Suprapubic skin (tissue), 4 donors: ENCODE data around the gene LPAR3. TPM values are rescaled to one million over a fixed set of nuclear protein-coding genes. Genes with fewer than 3 reads are reported as not detected.
"Not testable (repeated sequence)": the region's sequence is repeated elsewhere in the genome, so short reads cannot be mapped to it uniquely, and the experiment has no call there.

Source experiments
- DNase-seq, 2 donors: peaks; one replicate each; pipeline ENCODE4 v3.0.0-alpha.2; 2019; ENCODE audit warnings: low spot score in 2 of 2
- H3K27ac ChIP-seq: fragments of 200-600 bp; sonication (generic); one replicate; pipeline ENCODE4 v1.5.1; 2019
- H3K27me3 ChIP-seq: fragments of 200-600 bp; sonication (generic); one replicate; pipeline ENCODE4 v1.5.1; 2019
- H3K36me3 ChIP-seq: fragments of 200-600 bp; sonication (generic); one replicate; pipeline ENCODE4 v1.5.1; 2019
- H3K4me1 ChIP-seq: fragments of 200-600 bp; sonication (generic); one replicate; pipeline ENCODE4 v1.5.1; 2019
- H3K4me3 ChIP-seq: fragments of 200-600 bp; sonication (generic); one replicate; pipeline ENCODE4 v1.5.1; 2019; ENCODE audit warnings: mild to moderate bottlenecking
- H3K9me3 ChIP-seq: fragments of 200-600 bp; sonication (generic); one replicate; pipeline ENCODE4 v1.5.1; 2019
- CTCF ChIP-seq, 2 donors: fragments of 200-600 bp in 1 of 2; fragments of 450-650 bp in 1 of 2; sonication (generic) in 1 of 2; IDR thresholded peaks; one replicate each; pipeline ENCODE4 v1.5.1; 2016 to 2019; ENCODE audit warnings: antibody characterized with exemption in 2 of 2, mild to moderate bottlenecking in 1 of 2, moderate library complexity in 1 of 2
- EP300 ChIP-seq: sonication (generic); formaldehyde crosslinking; IDR thresholded peaks from one replicate; pipeline ENCODE4 v1.6.1; 2017; ENCODE audit warnings: antibody characterized with exemption
- POLR2A ChIP-seq, 2 donors: fragments of 450-650 bp; IDR thresholded peaks; one replicate each; pipeline ENCODE4 v1.6.1; 2017; ENCODE audit warnings: antibody characterized with exemption in 2 of 2, mild to moderate bottlenecking in 2 of 2, moderate library complexity in 2 of 2
- POLR2AphosphoS5 ChIP-seq, 3 donors: sonication (generic); formaldehyde crosslinking; IDR thresholded peaks; one replicate each; pipeline ENCODE4 v1.6.1; 2017; ENCODE audit warnings: antibody characterized with exemption in 3 of 3
- WGBS: methylation state at CpG from one replicate; pipeline ENCODE4 v1.1.5; 2018; 5-methylcytosine and 5-hydroxymethylcytosine counted together
- total RNA-seq, 4 donors: library from RNA; depleted of rRNA; stranded (reverse); fragments of >200 nt; gene quantifications; one replicate each; pipeline ENCODE4 v1.1.0, GENCODE V29; 2016

The LPAR3 gene
- total RNA-seq, 4 donors from 2014 or later = 13.9 to 25.1 (median 17.7) TPM

GRCh38 chr1:84913555-84913892 lies 20.5 kb upstream of the LPAR3 start:
- 36% methylated on average over 4 of the region's 4 CpGs for WGBS
- no peaks in the 10 kb centered on the region for H3K36me3 ChIP-seq

GRCh38 chr1:84912726-84913554 lies 19.9 kb upstream of the LPAR3 start:
- TF ChIP-seq POLR2A (IDR thresholded peaks at IDR 0.05) (no peak), CTCF (IDR thresholded peaks at IDR 0.05) (no peak), POLR2AphosphoS5 (IDR thresholded peaks at IDR 0.05) (no peak), EP300 (no peak)
- DNase-seq = no peak
- 55% methylated on average over 3 of the region's 3 CpGs for WGBS
- Histone ChIP-seq H3K27ac (no peak overlapping the region), H3K36me3 (no peaks in the 10 kb centered on the region), H3K27me3 (no peaks in the 10 kb centered on the region), H3K9me3 (no peaks in the 10 kb centered on the region), H3K4me3 (no peak overlapping the region), H3K4me1 (peaks cover 11% of the 10 kb centered on the region)

More at GRCh38 chr1:84913555-84913892, 20.5 kb upstream of the LPAR3 start:
- DNase-seq = no peak
- H3K9me3 ChIP-seq = no peaks in the 10 kb centered on the region
- no peak overlapping the region for H3K4me3 ChIP-seq
- H3K27ac ChIP-seq = no peak overlapping the region
- H3K4me1 ChIP-seq = peaks cover 11% of the 10 kb centered on the region
- H3K27me3 ChIP-seq = no peaks in the 10 kb centered on the region
- TF ChIP-seq POLR2A (IDR thresholded peaks at IDR 0.05) = no peak
- TF ChIP-seq CTCF (IDR thresholded peaks at IDR 0.05) = no peak
- TF ChIP-seq EP300 = no peak
- no peak for TF ChIP-seq POLR2AphosphoS5 (IDR thresholded peaks at IDR 0.05)

- H3K27ac ChIP-seq, DNase-seq: not testable (repeated sequence)
These were observed 15.9 kb upstream of the LPAR3 start for GRCh38 chr1:84908746-84909464.

GRCh38 chr1:84907095-84907827 lies 14.3 kb upstream of the LPAR3 start:
- Histone ChIP-seq H3K27ac (no peak overlapping the region), H3K4me3 (no peak overlapping the region), H3K9me3 (no peaks in the 10 kb centered on the region), H3K27me3 (no peaks in the 10 kb centered on the region), H3K4me1 (no peaks in the 10 kb centered on the region), H3K36me3 (no peaks in the 10 kb centered on the region)
- no peak for DNase-seq
- WGBS = 58% methylated on average over 6 of the region's 6 CpGs
- TF ChIP-seq EP300 (no peak), POLR2AphosphoS5 (IDR thresholded peaks at IDR 0.05) (no peak), POLR2A (IDR thresholded peaks at IDR 0.05) (no peak), CTCF (IDR thresholded peaks at IDR 0.05) (no peak)

More at GRCh38 chr1:84908746-84909464, 15.9 kb upstream of the LPAR3 start:
- not testable (repeated sequence) for H3K27me3 ChIP-seq, H3K4me3 ChIP-seq, H3K36me3 ChIP-seq, H3K9me3 ChIP-seq
- WGBS = 68% methylated on average over 4 of the region's 4 CpGs
- peaks cover 11% of the 10 kb centered on the region for H3K4me1 ChIP-seq

GRCh38 chr1:84902727-84903126 lies 9.7 kb upstream of the LPAR3 start:
- WGBS = 74% methylated on average over 7 of the region's 7 CpGs
- H3K27me3 ChIP-seq, H3K4me1 ChIP-seq, H3K9me3 ChIP-seq, DNase-seq, H3K36me3 ChIP-seq, H3K4me3 ChIP-seq, H3K27ac ChIP-seq: not testable (repeated sequence)

GRCh38 chr1:84899969-84900368 lies 7.0 kb upstream of the LPAR3 start:
- no peak for TF ChIP-seq CTCF (IDR thresholded peaks at IDR 0.05)
- TF ChIP-seq POLR2A (IDR thresholded peaks at IDR 0.05) = no peak
- TF ChIP-seq POLR2AphosphoS5 (IDR thresholded peaks at IDR 0.05) = no peak
- no peak for TF ChIP-seq EP300
- Histone ChIP-seq H3K27ac (no peak overlapping the region), H3K4me1 (no peaks in the 10 kb centered on the region), H3K27me3 (peaks cover 4% of the 10 kb centered on the region), H3K36me3 (no peaks in the 10 kb centered on the region), H3K9me3 (no peaks in the 10 kb centered on the region), H3K4me3 (no peak overlapping the region)
- WGBS = 35% methylated on average over 1 of the region's 1 CpG
- no peak for DNase-seq
